K562 (cell line): Measurements from ENCODE around the gene CLDN5. TPM values are rescaled to one million over a fixed set of nuclear protein-coding genes. Genes with fewer than 3 reads are reported as not detected.
A peak's percentile ranks its signal among the peaks of the same experiment; 100 is the strongest.

ENCODE experiments used
- CBX8 ChIP-seq: fragments of 200-600 bp; sonication (generic); IDR thresholded peaks from 2 replicates; pipeline ENCODE4 v1.6.1; 2012; ENCODE audit warnings: borderline replicate concordance, mixed run types, low read depth, mild to moderate bottlenecking, moderate library complexity, mixed read lengths, low read length, control low read depth, inconsistent platforms; ENCODE audit not compliant: poor library complexity, severe bottlenecking; ENCODE audit errors: extremely low read depth
- CHD4 ChIP-seq: fragments of 200-600 bp; sonication (generic); IDR thresholded peaks from 3 replicates; pipeline ENCODE4 v1.6.1; 2012; ENCODE audit warnings: low read depth, mild to moderate bottlenecking, mixed read lengths, low read length, inconsistent platforms; ENCODE audit not compliant: insufficient read depth, insufficient replicate concordance, poor library complexity, severe bottlenecking
- DPF2 ChIP-seq: fragments of 450-650 bp; IDR thresholded peaks from 2 replicates; pipeline ENCODE4 v1.6.1; 2016
- EP300 ChIP-seq: IDR thresholded peaks from 2 replicates; pipeline ENCODE4 v1.6.1; 2012; ENCODE audit warnings: low read length, improper control_type of control experiment
- HCFC1 ChIP-seq: IDR thresholded peaks from 2 replicates; pipeline ENCODE4 v1.6.1; 2012; ENCODE audit warnings: low read depth, low read length, improper control_type of control experiment
- MAZ ChIP-seq, 2 experiments: fragments of 450-650 bp in 1 of 2; sonication (generic) in 1 of 2; formaldehyde crosslinking; IDR thresholded peaks in 1 of 2; conservative IDR thresholded peaks in 1 of 2; 2 replicates each; pipeline versions ENCODE4 v1.4.0 to v1.5.0; 2020; ENCODE audit warnings: mild to moderate bottlenecking in 1 of 2, missing genetic modification reagents in 1 of 2
- MECOM ChIP-seq: fragments of 250-450 bp; sonication (Bioruptor Pico); IDR thresholded peaks from 2 replicates; pipeline ENCODE4 v1.8.0; 2022; ENCODE audit warnings: inconsistent platforms
- MEIS2 ChIP-seq: fragments of 450-650 bp; IDR thresholded peaks from 2 replicates; pipeline ENCODE4 v1.6.1; 2014; ENCODE audit warnings: mild to moderate bottlenecking; ENCODE audit not compliant: partially characterized antibody
- NCOA2 ChIP-seq, 2 experiments: fragments of 450-650 bp; IDR thresholded peaks; 2 replicates each; pipeline ENCODE4 v1.6.1; 2018; ENCODE audit warnings: mild to moderate bottlenecking in 2 of 2, moderate library complexity in 1 of 2; ENCODE audit not compliant: partially characterized antibody in 2 of 2
- NFIC ChIP-seq: fragments of 450-650 bp; IDR thresholded peaks from 2 replicates; pipeline ENCODE4 v1.6.1; 2017; ENCODE audit warnings: mild to moderate bottlenecking, inconsistent platforms
- NR2C1 ChIP-seq, 2 experiments: fragments of 450-650 bp; IDR thresholded peaks; 2 replicates each; pipeline ENCODE4 v1.6.1; 2017; ENCODE audit warnings: mild to moderate bottlenecking in 2 of 2, antibody characterized with exemption in 1 of 2, inconsistent platforms in 1 of 2, missing compliant biosample characterization in 1 of 2, missing genetic modification characterization in 1 of 2
- NR2F6 ChIP-seq: fragments of 450-650 bp; formaldehyde crosslinking; IDR thresholded peaks from 2 replicates; pipeline ENCODE4 v1.4.0; 2020; ENCODE audit warnings: mild to moderate bottlenecking
- POLR2G ChIP-seq: fragments of 200-400 bp; formaldehyde crosslinking; IDR thresholded peaks from 2 replicates; pipeline ENCODE4 v1.6.1; 2017; ENCODE audit warnings: low read depth, mild to moderate bottlenecking, antibody characterized with exemption, low read length, moderate library complexity
- PURB ChIP-seq: sonication (generic); formaldehyde crosslinking; IDR thresholded peaks from 2 replicates; pipeline ENCODE4 v1.9.0; 2021; ENCODE audit warnings: low read depth, mild to moderate bottlenecking, missing genetic modification reagents
- RBM22 ChIP-seq: fragments of 200-400 bp; formaldehyde crosslinking; IDR thresholded peaks from 2 replicates; pipeline ENCODE4 v1.6.1; 2018; ENCODE audit warnings: low read length, low read depth; ENCODE audit not compliant: poor library complexity, severe bottlenecking
- SLC30A9 ChIP-seq: fragments of 250-450 bp; sonication (Bioruptor Pico); IDR thresholded peaks from 2 replicates; pipeline ENCODE4 v1.8.0; 2022; ENCODE audit warnings: mild to moderate bottlenecking, moderate library complexity
- SP1 ChIP-seq: sonication (generic); formaldehyde crosslinking; IDR thresholded peaks from 2 replicates; pipeline ENCODE4 v1.8.1; 2022; ENCODE audit warnings: mild to moderate bottlenecking, missing genetic modification reagents
- TARDBP ChIP-seq: fragments of 450-650 bp; IDR thresholded peaks from 2 replicates; pipeline ENCODE4 v1.6.1; 2016
- ZBTB7A ChIP-seq: IDR thresholded peaks from 2 replicates; pipeline ENCODE4 v1.6.1; 2011; ENCODE audit warnings: low read depth, mild to moderate bottlenecking, low read length, moderate library complexity, borderline replicate concordance; ENCODE audit not compliant: control insufficient read depth
- ZNF184 ChIP-seq: sonication (generic); formaldehyde crosslinking; IDR thresholded peaks from 2 replicates; pipeline ENCODE4 v1.5.0; 2020; ENCODE audit warnings: missing genetic modification reagents
- ZNF232 ChIP-seq: sonication (generic); formaldehyde crosslinking; IDR thresholded peaks from 2 replicates; pipeline ENCODE4 v1.8.0; 2022; ENCODE audit warnings: mild to moderate bottlenecking, missing genetic modification reagents
- ZNF780A ChIP-seq: fragments of 250-450 bp; sonication (Bioruptor Pico); IDR thresholded peaks from 2 replicates; pipeline ENCODE4 v1.5.0; 2021; ENCODE audit warnings: mild to moderate bottlenecking
- ZNF830 ChIP-seq: fragments of 250-450 bp; sonication (Bioruptor Pico); IDR thresholded peaks from 2 replicates; pipeline ENCODE4 v1.5.0; 2021; ENCODE audit warnings: mild to moderate bottlenecking
- polyA plus RNA-seq, 8 experiments: library from polyadenylated mRNA; depleted of rRNA in 4 of 8; stranded (reverse) in 5 of 8; unstranded in 3 of 8; fragments of >200 nt; fragmentation: Nextera tagmentation in 2 of 8; fragmentation: Illumina TruSeq in 1 of 8; extraction: Ambion mirVana in 2 of 8; extraction: Trizol in 1 of 8; gene quantifications; 2 replicates each; pipeline versions ENCODE4 v1.2.1 to v1.2.3, GENCODE V29; 2011 to 2014; ENCODE audit warnings: inconsistent platforms in 1 of 8, missing spikeins in 1 of 8
- total RNA-seq, 7 experiments: library from RNA; depleted of rRNA in 6 of 7; stranded (reverse); fragments of >200 nt in 6 of 7; fragmentation: Illumina TruSeq in 2 of 7; extraction: Trizol in 2 of 7; gene quantifications; 2 replicates each; pipeline versions ENCODE4 v1.2.1 to v1.2.3, GENCODE V29; 2011 to 2021; ENCODE audit warnings: low replicate concordance in 1 of 7
- TF ChIP-seq, protein P1 (sequence below): fragments of 250-450 bp; sonication (Bioruptor Pico); IDR thresholded peaks from 2 replicates; pipeline ENCODE4 v1.5.0; 2020; ENCODE audit warnings: mild to moderate bottlenecking
- TF ChIP-seq, protein P2 (sequence below): fragments of 150-350 bp; IDR thresholded peaks from 2 replicates; pipeline ENCODE4 v1.6.1; 2014; ENCODE audit warnings: low read depth, mild to moderate bottlenecking, low read length, borderline replicate concordance

Gene CLDN5
- total and polyA plus RNA-seq, 9 of the 15 experiments (the other 6 are each of a cell fraction or from before 2014, with no cell fraction given) = 0.20 TPM; not detected in 8

DNA sequence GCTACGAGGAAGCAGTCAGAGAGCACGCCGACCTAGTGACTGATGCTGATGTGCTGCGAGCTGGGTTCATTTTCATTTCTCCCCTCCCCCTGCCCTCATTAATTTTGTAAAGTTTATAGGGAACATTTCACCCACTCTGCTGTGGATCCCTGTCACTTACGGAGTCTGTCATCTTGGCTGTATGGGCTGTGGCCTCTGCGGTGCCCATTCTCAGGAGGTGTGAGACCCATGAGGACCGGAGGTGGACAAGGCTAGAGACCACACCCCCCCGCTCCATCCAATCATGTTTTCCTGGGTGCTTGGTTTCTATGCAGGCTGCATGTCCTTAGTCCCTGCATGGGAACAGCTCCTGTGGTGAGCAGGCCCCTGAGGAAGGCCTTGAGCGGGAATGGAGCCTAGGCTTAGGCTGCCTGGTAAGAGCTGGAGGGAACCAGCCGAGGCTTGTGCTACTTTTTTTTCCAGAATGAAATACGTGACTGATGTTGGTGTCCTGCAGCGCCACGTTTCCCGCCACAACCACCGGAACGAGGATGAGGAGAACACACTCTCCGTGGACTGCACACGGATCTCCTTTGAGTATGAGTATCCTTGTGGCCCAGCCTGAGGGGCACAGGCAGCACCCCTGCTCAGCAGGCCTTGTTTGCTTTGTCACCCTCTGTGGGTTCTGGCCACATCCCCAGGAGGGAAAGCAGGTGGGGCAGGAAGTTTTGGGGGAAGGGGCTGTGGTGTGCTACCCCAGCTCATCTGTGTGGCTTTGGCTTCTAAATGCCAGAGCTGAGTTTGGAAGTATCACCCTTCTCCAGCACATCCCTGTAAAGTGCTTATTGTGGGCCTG is 19.1 kb downstream of the CLDN5 start (continued):
- peak; percentile 68 for TF ChIP-seq POLR2G
- no peak for TF ChIP-seq ZNF232
- no peak for TF ChIP-seq NR2F6 (CRISPR knock-in tag)
- TF ChIP-seq ZNF184 (CRISPR knock-in tag) = no peak
- TF ChIP-seq TARDBP = no peak
- TF ChIP-seq CBX8 = no peak
- TF ChIP-seq, protein P1, sequence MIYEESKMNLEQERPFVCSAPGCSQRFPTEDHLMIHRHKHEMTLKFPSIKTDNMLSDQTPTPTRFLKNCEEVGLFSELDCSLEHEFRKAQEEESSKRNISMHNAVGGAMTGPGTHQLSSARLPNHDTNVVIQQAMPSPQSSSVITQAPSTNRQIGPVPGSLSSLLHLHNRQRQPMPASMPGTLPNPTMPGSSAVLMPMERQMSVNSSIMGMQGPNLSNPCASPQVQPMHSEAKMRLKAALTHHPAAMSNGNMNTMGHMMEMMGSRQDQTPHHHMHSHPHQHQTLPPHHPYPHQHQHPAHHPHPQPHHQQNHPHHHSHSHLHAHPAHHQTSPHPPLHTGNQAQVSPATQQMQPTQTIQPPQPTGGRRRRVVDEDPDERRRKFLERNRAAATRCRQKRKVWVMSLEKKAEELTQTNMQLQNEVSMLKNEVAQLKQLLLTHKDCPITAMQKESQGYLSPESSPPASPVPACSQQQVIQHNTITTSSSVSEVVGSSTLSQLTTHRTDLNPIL (CRISPR knock-in tag) = no peak
- TF ChIP-seq PURB (CRISPR knock-in tag) = peak; percentile 61; the same call in 1 of the 2 replicates
- TF ChIP-seq NR2C1 (IDR thresholded peaks at IDR 0.05) = no peak
- no peak for TF ChIP-seq NR2C1 (tag; IDR thresholded peaks at IDR 0.05)
- no peak for TF ChIP-seq NCOA2 (IDR thresholded peaks at IDR 0.05; ENCODE audit: partially characterized antibody in 2 of 2)
- no peak for TF ChIP-seq HCFC1
- no peak for TF ChIP-seq CHD4
- TF ChIP-seq MAZ (CRISPR knock-in tag; conservative IDR thresholded peaks at IDR 0.05 in 1 of 2, IDR thresholded peaks at IDR 0.05 in 1 of 2) = no peak
- TF ChIP-seq ZNF830 (CRISPR knock-in tag) = no peak
- TF ChIP-seq SLC30A9 (CRISPR knock-in tag) = no peak
- no peak for TF ChIP-seq ZNF780A (CRISPR knock-in tag)
- no peak for TF ChIP-seq EP300
- TF ChIP-seq, protein P2, sequence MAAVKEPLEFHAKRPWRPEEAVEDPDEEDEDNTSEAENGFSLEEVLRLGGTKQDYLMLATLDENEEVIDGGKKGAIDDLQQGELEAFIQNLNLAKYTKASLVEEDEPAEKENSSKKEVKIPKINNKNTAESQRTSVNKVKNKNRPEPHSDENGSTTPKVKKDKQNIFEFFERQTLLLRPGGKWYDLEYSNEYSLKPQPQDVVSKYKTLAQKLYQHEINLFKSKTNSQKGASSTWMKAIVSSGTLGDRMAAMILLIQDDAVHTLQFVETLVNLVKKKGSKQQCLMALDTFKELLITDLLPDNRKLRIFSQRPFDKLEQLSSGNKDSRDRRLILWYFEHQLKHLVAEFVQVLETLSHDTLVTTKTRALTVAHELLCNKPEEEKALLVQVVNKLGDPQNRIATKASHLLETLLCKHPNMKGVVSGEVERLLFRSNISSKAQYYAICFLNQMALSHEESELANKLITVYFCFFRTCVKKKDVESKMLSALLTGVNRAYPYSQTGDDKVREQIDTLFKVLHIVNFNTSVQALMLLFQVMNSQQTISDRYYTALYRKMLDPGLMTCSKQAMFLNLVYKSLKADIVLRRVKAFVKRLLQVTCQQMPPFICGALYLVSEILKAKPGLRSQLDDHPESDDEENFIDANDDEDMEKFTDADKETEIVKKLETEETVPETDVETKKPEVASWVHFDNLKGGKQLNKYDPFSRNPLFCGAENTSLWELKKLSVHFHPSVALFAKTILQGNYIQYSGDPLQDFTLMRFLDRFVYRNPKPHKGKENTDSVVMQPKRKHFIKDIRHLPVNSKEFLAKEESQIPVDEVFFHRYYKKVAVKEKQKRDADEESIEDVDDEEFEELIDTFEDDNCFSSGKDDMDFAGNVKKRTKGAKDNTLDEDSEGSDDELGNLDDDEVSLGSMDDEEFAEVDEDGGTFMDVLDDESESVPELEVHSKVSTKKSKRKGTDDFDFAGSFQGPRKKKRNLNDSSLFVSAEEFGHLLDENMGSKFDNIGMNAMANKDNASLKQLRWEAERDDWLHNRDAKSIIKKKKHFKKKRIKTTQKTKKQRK = no peak
- no peak for TF ChIP-seq NFIC
- no peak for TF ChIP-seq SP1 (CRISPR knock-in tag)
- no peak for TF ChIP-seq MEIS2
- TF ChIP-seq MECOM (CRISPR knock-in tag) = no peak
- no peak for TF ChIP-seq RBM22
- no peak for TF ChIP-seq ZBTB7A
- no peak for TF ChIP-seq DPF2
